ENCODE data around the gene SEZ6. TPM values are rescaled to one million over a fixed set of nuclear protein-coding genes. Genes with fewer than 3 reads are reported as not detected.

Gene SEZ6
- total and polyA plus RNA-seq, 10 of the 15 experiments (the other 5 are each of a cell fraction or from before 2014, with no cell fraction given), result 0.05 to 0.87 (median 0.17) TPM; not detected in 4

DNA sequence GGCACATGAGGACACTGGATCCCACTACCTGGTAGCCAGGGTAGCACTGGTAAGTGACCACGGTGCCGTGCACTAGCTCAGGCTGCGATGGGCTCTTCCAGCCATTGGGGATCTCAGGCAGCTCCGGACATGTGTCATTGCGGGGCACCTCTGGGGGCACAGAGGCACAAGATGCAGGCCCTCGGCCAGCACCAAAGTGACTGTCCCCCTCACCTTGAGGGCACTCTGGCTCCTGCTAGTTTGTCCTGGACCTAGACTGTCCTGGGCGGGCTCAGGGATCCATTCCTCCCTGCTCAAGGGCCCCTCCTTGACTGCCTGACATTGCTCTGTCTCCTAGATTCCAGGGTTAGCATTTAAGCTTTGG is 47.9 kb downstream of the SEZ6 start:
- SMC1A ChIA-PET (ENCODE audit: uncharacterized antibody, unreplicated experiment), result no interaction called here
- 59% methylated on average over 7 of the region's 7 CpGs for WGBS (ENCODE audit: insufficient coverage, insufficient replicate concordance, low lambda C conversion rate, missing lambda C conversion rate)
- intact Hi-C loops (cut with micrococcal nuclease; ENCODE audit: unreplicated experiment), result no loop called here

More for the DNA sequence above, 47.9 kb downstream of the SEZ6 start:
- in situ Hi-C loops (cut with MboI), result loop anchor here (10.0 kb wide), 1 partner anchor 623 kb away; the partner anchor contains the start of genes IFT20 and TNFAIP1
- no peak for DNase-seq (ENCODE audit: low read depth, low spot score)
- BruUV-seq (replicated peaks), result no TSS peak
- Histone ChIP-seq H3K79me2 (ENCODE audit: control insufficient read depth, insufficient read depth, low read length) (no peaks in the 10 kb centered on the region), H2AFZ (ENCODE audit: control insufficient read depth, low read depth, low read length) (no peak overlapping the region), H3K36me3 (ENCODE audit: control insufficient read depth in 2 of 2, insufficient read depth in 2 of 2, low read length in 1 of 2) (no peaks in the 10 kb centered on the region), H3K9ac (ENCODE audit: control insufficient read depth, insufficient read depth, low read length) (no peak overlapping the region), H3K9me3 (replicated peaks; ENCODE audit: control insufficient read depth, insufficient read depth, low read length) (no peaks in the 10 kb centered on the region), H3K27ac (ENCODE audit: control insufficient read depth, insufficient read depth) (no peak overlapping the region), H4K20me1 (ENCODE audit: control insufficient read depth, insufficient read depth) (no peaks in the 10 kb centered on the region), H3K4me2 (ENCODE audit: control insufficient read depth, insufficient read depth) (no peak overlapping the region), H3K4me1 (ENCODE audit: control insufficient read depth, insufficient read depth, low read length) (no peaks in the 10 kb centered on the region), H3K27me3 (replicated peaks in 1 of 2; ENCODE audit: control insufficient read depth in 2 of 2, insufficient read depth in 2 of 2, low read length in 1 of 2) (no peaks in the 10 kb centered on the region), H3K4me3 (no peak overlapping the region)
- ATAC-seq, result no peak
- TF ChIP-seq KAT2A (conservative IDR thresholded peaks at IDR 0.05; ENCODE audit: control insufficient read depth, low read depth, low read length) (no peak), MTA3 (IDR thresholded peaks at IDR 0.05; ENCODE audit: borderline replicate concordance, low read length) (no peak), STAT3 (IDR thresholded peaks at IDR 0.05; ENCODE audit: low read depth, low read length) (no peak), ASH2L (IDR thresholded peaks at IDR 0.05; ENCODE audit: borderline replicate concordance, low read depth) (no peak), NFIC (IDR thresholded peaks at IDR 0.05; ENCODE audit: low read depth, low read length) (no peak), ZNF217 (IDR thresholded peaks at IDR 0.05) (no peak)
- TF ChIP-seq, protein P1, sequence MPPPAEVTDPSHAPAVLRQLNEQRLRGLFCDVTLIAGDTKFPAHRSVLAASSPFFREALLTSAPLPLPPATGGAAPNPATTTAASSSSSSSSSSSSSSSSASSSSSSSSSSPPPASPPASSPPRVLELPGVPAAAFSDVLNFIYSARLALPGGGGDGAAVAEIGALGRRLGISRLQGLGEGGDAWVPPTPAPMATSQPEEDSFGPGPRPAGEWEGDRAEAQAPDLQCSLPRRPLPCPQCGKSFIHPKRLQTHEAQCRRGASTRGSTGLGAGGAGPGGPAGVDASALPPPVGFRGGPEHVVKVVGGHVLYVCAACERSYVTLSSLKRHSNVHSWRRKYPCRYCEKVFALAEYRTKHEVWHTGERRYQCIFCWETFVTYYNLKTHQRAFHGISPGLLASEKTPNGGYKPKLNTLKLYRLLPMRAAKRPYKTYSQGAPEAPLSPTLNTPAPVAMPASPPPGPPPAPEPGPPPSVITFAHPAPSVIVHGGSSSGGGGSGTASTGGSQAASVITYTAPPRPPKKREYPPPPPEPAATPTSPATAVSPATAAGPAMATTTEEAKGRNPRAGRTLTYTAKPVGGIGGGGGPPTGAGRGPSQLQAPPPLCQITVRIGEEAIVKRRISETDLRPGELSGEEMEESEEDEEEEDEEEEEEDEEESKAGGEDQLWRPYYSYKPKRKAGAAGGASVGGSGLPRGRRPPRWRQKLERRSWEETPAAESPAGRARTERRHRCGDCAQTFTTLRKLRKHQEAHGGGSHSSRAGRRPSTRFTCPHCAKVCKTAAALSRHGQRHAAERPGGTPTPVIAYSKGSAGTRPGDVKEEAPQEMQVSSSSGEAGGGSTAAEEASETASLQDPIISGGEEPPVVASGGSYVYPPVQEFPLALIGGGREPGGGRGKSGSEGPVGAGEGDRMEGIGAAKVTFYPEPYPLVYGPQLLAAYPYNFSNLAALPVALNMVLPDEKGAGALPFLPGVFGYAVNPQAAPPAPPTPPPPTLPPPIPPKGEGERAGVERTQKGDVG (CRISPR knock-in tag; IDR thresholded peaks at IDR 0.05), result no peak
- TF ChIP-seq, protein P2, sequence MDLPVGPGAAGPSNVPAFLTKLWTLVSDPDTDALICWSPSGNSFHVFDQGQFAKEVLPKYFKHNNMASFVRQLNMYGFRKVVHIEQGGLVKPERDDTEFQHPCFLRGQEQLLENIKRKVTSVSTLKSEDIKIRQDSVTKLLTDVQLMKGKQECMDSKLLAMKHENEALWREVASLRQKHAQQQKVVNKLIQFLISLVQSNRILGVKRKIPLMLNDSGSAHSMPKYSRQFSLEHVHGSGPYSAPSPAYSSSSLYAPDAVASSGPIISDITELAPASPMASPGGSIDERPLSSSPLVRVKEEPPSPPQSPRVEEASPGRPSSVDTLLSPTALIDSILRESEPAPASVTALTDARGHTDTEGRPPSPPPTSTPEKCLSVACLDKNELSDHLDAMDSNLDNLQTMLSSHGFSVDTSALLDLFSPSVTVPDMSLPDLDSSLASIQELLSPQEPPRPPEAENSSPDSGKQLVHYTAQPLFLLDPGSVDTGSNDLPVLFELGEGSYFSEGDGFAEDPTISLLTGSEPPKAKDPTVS (IDR thresholded peaks at IDR 0.05; ENCODE audit: low read depth, low read length), result no peak
- TF ChIP-seq, protein P3, sequence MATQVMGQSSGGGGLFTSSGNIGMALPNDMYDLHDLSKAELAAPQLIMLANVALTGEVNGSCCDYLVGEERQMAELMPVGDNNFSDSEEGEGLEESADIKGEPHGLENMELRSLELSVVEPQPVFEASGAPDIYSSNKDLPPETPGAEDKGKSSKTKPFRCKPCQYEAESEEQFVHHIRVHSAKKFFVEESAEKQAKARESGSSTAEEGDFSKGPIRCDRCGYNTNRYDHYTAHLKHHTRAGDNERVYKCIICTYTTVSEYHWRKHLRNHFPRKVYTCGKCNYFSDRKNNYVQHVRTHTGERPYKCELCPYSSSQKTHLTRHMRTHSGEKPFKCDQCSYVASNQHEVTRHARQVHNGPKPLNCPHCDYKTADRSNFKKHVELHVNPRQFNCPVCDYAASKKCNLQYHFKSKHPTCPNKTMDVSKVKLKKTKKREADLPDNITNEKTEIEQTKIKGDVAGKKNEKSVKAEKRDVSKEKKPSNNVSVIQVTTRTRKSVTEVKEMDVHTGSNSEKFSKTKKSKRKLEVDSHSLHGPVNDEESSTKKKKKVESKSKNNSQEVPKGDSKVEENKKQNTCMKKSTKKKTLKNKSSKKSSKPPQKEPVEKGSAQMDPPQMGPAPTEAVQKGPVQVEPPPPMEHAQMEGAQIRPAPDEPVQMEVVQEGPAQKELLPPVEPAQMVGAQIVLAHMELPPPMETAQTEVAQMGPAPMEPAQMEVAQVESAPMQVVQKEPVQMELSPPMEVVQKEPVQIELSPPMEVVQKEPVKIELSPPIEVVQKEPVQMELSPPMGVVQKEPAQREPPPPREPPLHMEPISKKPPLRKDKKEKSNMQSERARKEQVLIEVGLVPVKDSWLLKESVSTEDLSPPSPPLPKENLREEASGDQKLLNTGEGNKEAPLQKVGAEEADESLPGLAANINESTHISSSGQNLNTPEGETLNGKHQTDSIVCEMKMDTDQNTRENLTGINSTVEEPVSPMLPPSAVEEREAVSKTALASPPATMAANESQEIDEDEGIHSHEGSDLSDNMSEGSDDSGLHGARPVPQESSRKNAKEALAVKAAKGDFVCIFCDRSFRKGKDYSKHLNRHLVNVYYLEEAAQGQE (IDR thresholded peaks at IDR 0.05; ENCODE audit: low read depth, low read length), result no peak
- TF ChIP-seq, protein P4, sequence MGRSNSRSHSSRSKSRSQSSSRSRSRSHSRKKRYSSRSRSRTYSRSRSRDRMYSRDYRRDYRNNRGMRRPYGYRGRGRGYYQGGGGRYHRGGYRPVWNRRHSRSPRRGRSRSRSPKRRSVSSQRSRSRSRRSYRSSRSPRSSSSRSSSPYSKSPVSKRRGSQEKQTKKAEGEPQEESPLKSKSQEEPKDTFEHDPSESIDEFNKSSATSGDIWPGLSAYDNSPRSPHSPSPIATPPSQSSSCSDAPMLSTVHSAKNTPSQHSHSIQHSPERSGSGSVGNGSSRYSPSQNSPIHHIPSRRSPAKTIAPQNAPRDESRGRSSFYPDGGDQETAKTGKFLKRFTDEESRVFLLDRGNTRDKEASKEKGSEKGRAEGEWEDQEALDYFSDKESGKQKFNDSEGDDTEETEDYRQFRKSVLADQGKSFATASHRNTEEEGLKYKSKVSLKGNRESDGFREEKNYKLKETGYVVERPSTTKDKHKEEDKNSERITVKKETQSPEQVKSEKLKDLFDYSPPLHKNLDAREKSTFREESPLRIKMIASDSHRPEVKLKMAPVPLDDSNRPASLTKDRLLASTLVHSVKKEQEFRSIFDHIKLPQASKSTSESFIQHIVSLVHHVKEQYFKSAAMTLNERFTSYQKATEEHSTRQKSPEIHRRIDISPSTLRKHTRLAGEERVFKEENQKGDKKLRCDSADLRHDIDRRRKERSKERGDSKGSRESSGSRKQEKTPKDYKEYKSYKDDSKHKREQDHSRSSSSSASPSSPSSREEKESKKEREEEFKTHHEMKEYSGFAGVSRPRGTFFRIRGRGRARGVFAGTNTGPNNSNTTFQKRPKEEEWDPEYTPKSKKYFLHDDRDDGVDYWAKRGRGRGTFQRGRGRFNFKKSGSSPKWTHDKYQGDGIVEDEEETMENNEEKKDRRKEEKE (IDR thresholded peaks at IDR 0.05), result no peak
- RAD21 ChIA-PET (ENCODE audit: unreplicated experiment), result no interaction called here
- FAIRE-seq, result no peak
- CTCF ChIA-PET, result interaction anchor here (1.2 to 2.2 kb wide), 4 partner anchors 7 to 195 kb away, joined by 3 to 11 read pairs (median 6); no protein-coding TSS in a partner anchor
- POLR2A ChIA-PET, result interaction anchor here (0.7 kb wide), 1 partner anchor 158 kb away, joined by 4 read pairs; no protein-coding TSS in a partner anchor

All from GM12878 (cell line).